Measurements from ENCODE around the gene KCND1.
A peak's percentile ranks its signal among the peaks of the same experiment; 100 is the strongest.

Gene KCND1

DNA sequence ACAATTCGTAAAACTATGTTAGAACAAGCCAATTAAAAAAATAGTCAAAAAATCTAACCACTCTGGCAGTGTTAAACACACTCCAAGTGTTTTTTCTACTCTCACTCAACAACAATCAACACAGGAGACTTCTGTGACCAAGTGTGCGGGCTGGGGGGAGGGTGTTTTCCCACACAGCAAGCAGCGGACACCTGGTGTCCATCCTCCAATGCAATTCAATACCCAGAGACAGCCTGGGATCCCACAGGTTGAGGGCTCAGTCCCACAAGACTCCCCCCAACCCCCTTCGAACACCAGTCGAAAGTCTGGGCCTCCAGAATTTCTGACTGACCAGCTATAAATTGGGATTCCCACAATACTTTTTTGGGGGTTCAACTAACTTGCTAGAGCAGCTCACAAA lies 44.5 kb downstream of the KCND1 start:
- Histone ChIP-seq H3K4me2 (ENCODE audit: low read depth, low read length, poor library complexity, severe bottlenecking) (no peak overlapping the region), H3K36me3 (ENCODE audit: low read length) (no peaks in the 10 kb centered on the region), H3K27me3 (ENCODE audit: low read length) (no peaks in the 10 kb centered on the region), H3K27ac (ENCODE audit: low read depth, low read length) (no peak overlapping the region), H3F3A (ENCODE audit: insufficient read depth) (no peaks in the 10 kb centered on the region), H3K9ac (ENCODE audit: low read length) (no peak overlapping the region), H2AFZ (ENCODE audit: low read depth, low read length, severe bottlenecking) (no peak overlapping the region), H3K4me3 (ENCODE audit: insufficient read depth, low read length, poor library complexity, severe bottlenecking) (no peak overlapping the region), H3K9me2 (replicated peaks; ENCODE audit: insufficient read depth, low read length) (no peaks in the 10 kb centered on the region), H3K9me3 (ENCODE audit: insufficient read depth, low read length) (no peaks in the 10 kb centered on the region), H4K20me1 (ENCODE audit: low read depth, low read length) (no peaks in the 10 kb centered on the region), H3K79me2 (ENCODE audit: insufficient read depth, low read length) (no peaks in the 10 kb centered on the region)
- TF ChIP-seq, protein P1, sequence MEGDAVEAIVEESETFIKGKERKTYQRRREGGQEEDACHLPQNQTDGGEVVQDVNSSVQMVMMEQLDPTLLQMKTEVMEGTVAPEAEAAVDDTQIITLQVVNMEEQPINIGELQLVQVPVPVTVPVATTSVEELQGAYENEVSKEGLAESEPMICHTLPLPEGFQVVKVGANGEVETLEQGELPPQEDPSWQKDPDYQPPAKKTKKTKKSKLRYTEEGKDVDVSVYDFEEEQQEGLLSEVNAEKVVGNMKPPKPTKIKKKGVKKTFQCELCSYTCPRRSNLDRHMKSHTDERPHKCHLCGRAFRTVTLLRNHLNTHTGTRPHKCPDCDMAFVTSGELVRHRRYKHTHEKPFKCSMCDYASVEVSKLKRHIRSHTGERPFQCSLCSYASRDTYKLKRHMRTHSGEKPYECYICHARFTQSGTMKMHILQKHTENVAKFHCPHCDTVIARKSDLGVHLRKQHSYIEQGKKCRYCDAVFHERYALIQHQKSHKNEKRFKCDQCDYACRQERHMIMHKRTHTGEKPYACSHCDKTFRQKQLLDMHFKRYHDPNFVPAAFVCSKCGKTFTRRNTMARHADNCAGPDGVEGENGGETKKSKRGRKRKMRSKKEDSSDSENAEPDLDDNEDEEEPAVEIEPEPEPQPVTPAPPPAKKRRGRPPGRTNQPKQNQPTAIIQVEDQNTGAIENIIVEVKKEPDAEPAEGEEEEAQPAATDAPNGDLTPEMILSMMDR (IDR thresholded peaks at IDR 0.05; ENCODE audit: insufficient read depth, low read length, poor library complexity, severe bottlenecking): no peak
- TF ChIP-seq EZH2phosphoT487 (conservative IDR thresholded peaks at IDR 0.05; ENCODE audit: low read length): no peak

DNA sequence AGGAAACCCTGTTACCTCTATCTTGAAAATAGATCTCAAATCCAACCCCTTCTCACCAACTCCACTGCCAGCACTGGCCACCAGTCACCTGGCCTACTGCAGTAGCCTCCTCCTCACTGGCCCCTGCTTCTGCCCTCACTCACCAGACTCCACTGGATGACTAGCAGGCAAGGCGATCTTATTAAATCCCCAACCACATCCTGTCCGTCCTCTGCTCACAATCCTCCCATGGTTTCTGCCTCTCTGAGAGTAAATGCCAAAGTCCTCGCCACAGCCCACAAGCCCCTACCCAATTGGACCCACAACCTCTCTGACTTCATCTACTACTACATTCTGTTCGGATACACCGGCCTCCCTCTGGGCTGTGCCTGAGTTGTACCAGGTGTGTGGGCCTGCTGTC lies 47.4 kb downstream of the KCND1 start:
- H2AFZ ChIP-seq (ENCODE audit: low read depth, low read length, severe bottlenecking): no peak overlapping the region
- H3K9me2 ChIP-seq (replicated peaks; ENCODE audit: insufficient read depth, low read length): no peaks in the 10 kb centered on the region
- no peaks in the 10 kb centered on the region for H3K27me3 ChIP-seq (ENCODE audit: low read length)
- H3K9ac ChIP-seq (ENCODE audit: low read length): no peak overlapping the region
- no peak overlapping the region for H3K27ac ChIP-seq (ENCODE audit: low read depth, low read length)
- no peaks in the 10 kb centered on the region for H3K79me2 ChIP-seq (ENCODE audit: insufficient read depth, low read length)
- H3K36me3 ChIP-seq (ENCODE audit: low read length): no peaks in the 10 kb centered on the region
- H3K4me3 ChIP-seq (ENCODE audit: insufficient read depth, low read length, poor library complexity, severe bottlenecking): no peak overlapping the region
- TF ChIP-seq, protein P1 (IDR thresholded peaks at IDR 0.05; ENCODE audit: insufficient read depth, low read length, poor library complexity, severe bottlenecking): no peak
- H3F3A ChIP-seq (ENCODE audit: insufficient read depth): peaks cover 14% of the 10 kb centered on the region
- H3K4me2 ChIP-seq (ENCODE audit: low read depth, low read length, poor library complexity, severe bottlenecking): no peak overlapping the region
- no peaks in the 10 kb centered on the region for H4K20me1 ChIP-seq (ENCODE audit: low read depth, low read length)
- H3K9me3 ChIP-seq (ENCODE audit: insufficient read depth, low read length): no peaks in the 10 kb centered on the region

DNA sequence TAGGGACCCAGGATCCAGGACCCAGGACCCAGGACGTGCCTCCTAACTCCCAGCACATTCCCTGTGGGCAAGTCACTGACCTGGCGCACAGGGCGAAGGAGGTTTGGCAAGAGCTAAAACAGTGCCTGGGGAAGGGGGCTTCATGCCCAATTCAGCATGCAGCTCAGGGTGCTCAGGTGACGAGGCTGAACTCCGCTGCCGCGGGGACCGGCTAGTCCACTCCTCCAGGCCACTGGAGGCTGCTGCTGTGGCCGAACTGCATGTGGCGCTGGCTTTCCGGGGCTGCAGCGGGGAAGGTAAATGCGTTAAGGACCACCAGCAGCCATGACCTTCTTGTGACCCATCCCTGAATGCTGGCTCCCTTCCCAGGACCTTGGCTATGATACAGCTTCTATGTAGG lies 47.9 kb downstream of the KCND1 start:
- no peaks in the 10 kb centered on the region for H3K79me2 ChIP-seq (ENCODE audit: insufficient read depth, low read length)
- H3K27me3 ChIP-seq (ENCODE audit: low read length): no peaks in the 10 kb centered on the region
- no peak overlapping the region for H3K4me3 ChIP-seq (ENCODE audit: insufficient read depth, low read length, poor library complexity, severe bottlenecking)
- no peaks in the 10 kb centered on the region for H3K9me2 ChIP-seq (replicated peaks; ENCODE audit: insufficient read depth, low read length)
- H3K4me2 ChIP-seq (ENCODE audit: low read depth, low read length, poor library complexity, severe bottlenecking): no peak overlapping the region
- H3F3A ChIP-seq (ENCODE audit: insufficient read depth): peaks cover 17% of the 10 kb centered on the region
- H4K20me1 ChIP-seq (ENCODE audit: low read depth, low read length): no peaks in the 10 kb centered on the region
- no peak overlapping the region for H3K9ac ChIP-seq (ENCODE audit: low read length)
- no peak overlapping the region for H2AFZ ChIP-seq (ENCODE audit: low read depth, low read length, severe bottlenecking)
- no peak overlapping the region for H3K27ac ChIP-seq (ENCODE audit: low read depth, low read length)
- no peaks in the 10 kb centered on the region for H3K36me3 ChIP-seq (ENCODE audit: low read length)
- TF ChIP-seq EZH2phosphoT487 (conservative IDR thresholded peaks at IDR 0.05; ENCODE audit: low read length): no peak
- TF ChIP-seq, protein P1 (IDR thresholded peaks at IDR 0.05; ENCODE audit: insufficient read depth, low read length, poor library complexity, severe bottlenecking): no peak
- no peaks in the 10 kb centered on the region for H3K9me3 ChIP-seq (ENCODE audit: insufficient read depth, low read length)

DNA sequence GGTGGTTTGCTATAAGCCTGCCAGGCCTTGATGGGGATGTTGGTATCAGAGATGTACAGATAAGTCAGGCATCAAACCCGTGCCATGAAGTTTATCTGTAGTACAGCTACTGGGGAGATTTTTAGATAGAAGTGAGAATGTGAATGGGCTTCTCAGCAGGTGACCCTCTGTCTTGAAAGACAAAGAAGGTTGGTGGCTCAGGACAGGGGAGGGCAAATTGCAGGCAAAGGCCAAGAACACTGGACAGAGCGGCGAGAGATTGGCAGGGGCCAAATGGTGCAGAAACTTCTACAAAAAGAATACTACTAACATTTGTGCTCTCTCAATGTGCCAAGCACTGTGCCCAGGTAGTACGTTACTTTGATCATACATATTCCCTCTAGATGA lies 50.9 kb downstream of the KCND1 start:
- Histone ChIP-seq H3K27ac (ENCODE audit: low read depth, low read length) (peak overlapping the region; percentile 53; the same call in 1 of the 2 replicates), H3K9me3 (ENCODE audit: insufficient read depth, low read length) (no peaks in the 10 kb centered on the region), H4K20me1 (ENCODE audit: low read depth, low read length) (no peaks in the 10 kb centered on the region), H3K9me2 (replicated peaks; ENCODE audit: insufficient read depth, low read length) (no peaks in the 10 kb centered on the region), H3K4me2 (ENCODE audit: low read depth, low read length, poor library complexity, severe bottlenecking) (no peak overlapping the region), H3K36me3 (ENCODE audit: low read length) (no peaks in the 10 kb centered on the region), H3K79me2 (ENCODE audit: insufficient read depth, low read length) (peaks cover 19% of the 10 kb centered on the region), H3K27me3 (ENCODE audit: low read length) (no peaks in the 10 kb centered on the region), H3K9ac (ENCODE audit: low read length) (no peak overlapping the region), H3K4me3 (ENCODE audit: insufficient read depth, low read length, poor library complexity, severe bottlenecking) (no peak overlapping the region), H2AFZ (ENCODE audit: low read depth, low read length, severe bottlenecking) (no peak overlapping the region), H3F3A (ENCODE audit: insufficient read depth) (peaks cover 17% of the 10 kb centered on the region)
- no peak for TF ChIP-seq EZH2phosphoT487 (conservative IDR thresholded peaks at IDR 0.05; ENCODE audit: low read length)
- TF ChIP-seq, protein P1 (IDR thresholded peaks at IDR 0.05; ENCODE audit: insufficient read depth, low read length, poor library complexity, severe bottlenecking): no peak
